Common myeloid progenitor, CD34-positive (primary cell): ENCODE results near the gene TMEM35B.
A peak's percentile ranks its signal among the peaks of the same experiment; 100 is the strongest.

Experiments used
- CTCF ChIA-PET: fragments of 350-600 bp; sonication (Branson Sonifier 250); formaldehyde crosslinking; loops from one replicate; lab custom pipeline; 2021; ENCODE audit warnings: antibody characterized with exemption; lab: Charles Lee
- POLR2A ChIA-PET: fragments of 350-600 bp; sonication (Branson Sonifier 250); formaldehyde crosslinking; loops from one replicate; lab custom pipeline; 2021; ENCODE audit warnings: antibody characterized with exemption; lab: Charles Lee
- DNase-seq, 3 donors: peaks; one replicate each; pipeline versions ENCODE4 v3.0.0 to v3.0.0-alpha.2; 2013
- H3K27ac ChIP-seq, 2 experiments: 1 replicate in 1 of 2; 2 replicates in 1 of 2; pipeline ENCODE4 v1.7.0; 2013; ENCODE audit warnings: inconsistent platforms in 2 of 2, low read length in 2 of 2, mild to moderate bottlenecking in 2 of 2, low read depth in 1 of 2, moderate library complexity in 1 of 2; ENCODE audit not compliant: severe bottlenecking in 2 of 2, insufficient read depth in 1 of 2, poor library complexity in 1 of 2
- H3K27me3 ChIP-seq, 5 experiments: replicated peaks in 2 of 5; 1 replicate in 3 of 5; 2 replicates in 2 of 5; pipeline versions ENCODE4 v1.6.1 to v1.7.0; 2013; ENCODE audit warnings: low read length in 4 of 5, mild to moderate bottlenecking in 2 of 5, moderate library complexity in 2 of 5, inconsistent platforms in 1 of 5; ENCODE audit not compliant: insufficient read depth in 5 of 5, control insufficient read depth in 4 of 5
- H3K36me3 ChIP-seq, 4 experiments: 1 replicate in 2 of 4; 2 replicates in 2 of 4; pipeline versions ENCODE4 v1.6.1 to v1.7.0; 2013; ENCODE audit warnings: low read length in 3 of 4, control low read depth in 1 of 4, mild to moderate bottlenecking in 1 of 4; ENCODE audit not compliant: control insufficient read depth in 4 of 4, insufficient read depth in 4 of 4
- H3K4me1 ChIP-seq, 4 experiments: 1 replicate in 3 of 4; 2 replicates in 1 of 4; pipeline versions ENCODE4 v1.6.1 to v1.7.1; 2013; ENCODE audit warnings: low read length in 3 of 4, mild to moderate bottlenecking in 3 of 4, control low read depth in 1 of 4, inconsistent platforms in 1 of 4, moderate library complexity in 1 of 4; ENCODE audit not compliant: control insufficient read depth in 4 of 4, insufficient read depth in 4 of 4; ENCODE audit errors: control extremely low read depth in 1 of 4
- H3K4me3 ChIP-seq, 7 experiments: 1 replicate in 4 of 7; 2 replicates in 3 of 7; pipeline versions ENCODE4 v1.5.1 to v1.7.0; 2013; ENCODE audit warnings: mild to moderate bottlenecking in 7 of 7, low read length in 6 of 7, moderate library complexity in 6 of 7, inconsistent platforms in 2 of 7, low read depth in 2 of 7, control low read depth in 1 of 7; ENCODE audit not compliant: insufficient read depth in 4 of 7, control insufficient read depth in 1 of 7; ENCODE audit errors: extremely low read depth in 1 of 7
- H3K9me3 ChIP-seq, 5 experiments: 1 replicate in 4 of 5; 2 replicates in 1 of 5; pipeline versions ENCODE4 v1.6.1 to v1.7.1; 2013; ENCODE audit warnings: low read length in 4 of 5, mild to moderate bottlenecking in 2 of 5, inconsistent platforms in 1 of 5, low read depth in 1 of 5, moderate library complexity in 1 of 5; ENCODE audit not compliant: control insufficient read depth in 4 of 5, insufficient read depth in 2 of 5; ENCODE audit errors: control extremely low read depth in 1 of 5
- WGBS: methylation state at CpG from one replicate; pipeline ENCODE4 v1.1.5; 2013; ENCODE audit not compliant: insufficient coverage; 5-methylcytosine and 5-hydroxymethylcytosine counted together

Gene TMEM35B

DNA sequence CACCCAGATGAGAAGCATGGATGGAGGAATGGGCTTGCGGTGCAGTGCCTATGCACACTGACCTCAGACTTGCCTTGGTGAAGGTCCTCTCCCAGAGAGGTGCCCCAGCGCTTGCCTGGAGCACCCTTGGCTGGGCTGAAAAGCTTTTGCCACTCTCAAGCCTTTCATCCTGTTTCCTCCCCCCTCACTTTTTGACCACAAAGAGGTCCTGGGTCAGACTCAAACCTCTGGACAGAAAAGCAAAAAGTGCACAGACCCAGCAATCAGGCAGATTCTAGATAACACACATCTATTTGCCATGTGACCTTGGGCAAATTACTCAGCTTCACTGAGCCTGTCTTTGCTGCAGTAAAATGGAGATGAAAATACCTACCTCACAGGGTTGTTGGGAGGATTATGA, 7.3 kb downstream of the TMEM35B start:
- Histone ChIP-seq H3K4me3 (no peak overlapping the region), H3K36me3 (peaks cover 2 to 26% (median 15%) of the 10 kb centered on the region in 4 experiments), H3K4me1 (no peaks in the 10 kb centered on the region), H3K27me3 (no peaks in the 10 kb centered on the region), H3K9me3 (no peaks in the 10 kb centered on the region), H3K27ac (no peak overlapping the region)
- DNase-seq = no peak
- POLR2A ChIA-PET = no interaction called here
- CTCF ChIA-PET = no interaction called here
- 100% methylated on average over 1 of the region's 2 CpGs for WGBS

DNA sequence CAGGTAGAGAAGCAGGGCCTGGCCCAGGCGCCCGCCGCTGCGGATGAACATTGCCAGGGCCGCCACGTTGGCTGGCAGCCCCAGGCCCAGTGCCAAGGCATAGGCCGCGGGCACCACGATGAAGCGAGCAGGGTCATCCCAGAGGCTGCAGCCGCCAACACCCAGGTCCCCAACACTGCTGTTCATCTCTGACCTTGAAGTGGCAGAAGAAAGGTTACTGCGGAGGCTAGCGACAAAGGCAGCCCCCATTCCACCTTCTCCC, 8.0 kb downstream of the TMEM35B start:
- ChIA-PET CTCF (no interaction called here), POLR2A (no interaction called here)
- H3K27ac ChIP-seq = no peak overlapping the region
- peaks cover 2 to 25% (median 14%) of the 10 kb centered on the region in 4 experiments for H3K36me3 ChIP-seq
- DNase-seq = no peak
- H3K4me3 ChIP-seq = no peak overlapping the region
- no peaks in the 10 kb centered on the region for H3K27me3 ChIP-seq
- WGBS = 99% methylated on average over 11 of the region's 13 CpGs
- no peaks in the 10 kb centered on the region for H3K9me3 ChIP-seq
- no peaks in the 10 kb centered on the region for H3K4me1 ChIP-seq

DNA sequence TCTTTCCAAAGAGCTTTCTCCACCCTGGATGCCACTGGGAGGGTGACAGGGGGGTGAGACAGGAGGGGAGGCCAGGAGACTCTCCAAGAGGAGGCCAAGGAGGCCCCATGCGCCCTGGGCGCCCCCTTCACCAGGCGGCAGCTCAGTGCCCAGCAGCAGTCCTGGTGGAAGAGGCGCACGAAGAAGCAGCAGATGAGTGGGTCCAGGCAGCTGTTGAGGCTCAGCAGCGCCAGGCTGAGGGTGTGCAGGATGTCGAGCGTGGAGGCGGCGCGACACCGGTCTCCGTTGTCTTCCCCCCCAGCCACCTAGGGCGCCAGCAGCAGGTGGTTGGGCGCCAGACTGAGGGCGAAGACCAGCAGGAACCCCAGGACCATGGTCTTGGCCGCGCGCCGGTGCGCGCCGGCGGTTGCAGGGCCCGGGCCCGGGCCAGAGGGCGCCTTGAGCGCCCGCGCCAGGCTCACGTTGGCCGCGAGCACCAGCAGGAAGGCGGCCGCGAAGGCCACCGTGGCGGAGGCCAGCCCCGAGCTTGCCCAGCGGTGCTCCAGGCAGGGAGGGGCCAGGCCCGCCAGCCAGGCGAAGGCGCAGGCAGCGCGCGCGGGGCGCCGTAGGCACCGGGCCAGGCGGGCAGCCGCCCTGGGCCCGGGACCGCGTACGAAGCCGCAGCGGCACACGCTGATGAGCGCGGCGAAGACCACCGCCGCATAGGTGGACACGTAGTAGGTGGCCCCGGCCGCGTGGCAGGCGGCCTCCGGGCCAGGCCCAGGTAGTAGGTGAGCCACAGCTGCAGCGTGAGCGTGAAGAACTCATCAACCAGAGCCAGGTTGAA, 8.6 kb downstream of the TMEM35B start:
- DNase-seq = no peak
- WGBS = 98% methylated on average over 58 of the region's 72 CpGs
- POLR2A ChIA-PET = no interaction called here
- H3K27me3 ChIP-seq = no peaks in the 10 kb centered on the region
- H3K27ac ChIP-seq = no peak overlapping the region
- H3K4me3 ChIP-seq = no peak overlapping the region
- H3K9me3 ChIP-seq = no peaks in the 10 kb centered on the region
- CTCF ChIA-PET = interaction anchor here (1.4 kb wide), 1 partner anchor 8 kb away, joined by 3 read pairs; no protein-coding TSS in a partner anchor
- H3K36me3 ChIP-seq = peaks cover 0 to 20% (median 11%) of the 10 kb centered on the region in 4 experiments
- no peaks in the 10 kb centered on the region for H3K4me1 ChIP-seq

DNA sequence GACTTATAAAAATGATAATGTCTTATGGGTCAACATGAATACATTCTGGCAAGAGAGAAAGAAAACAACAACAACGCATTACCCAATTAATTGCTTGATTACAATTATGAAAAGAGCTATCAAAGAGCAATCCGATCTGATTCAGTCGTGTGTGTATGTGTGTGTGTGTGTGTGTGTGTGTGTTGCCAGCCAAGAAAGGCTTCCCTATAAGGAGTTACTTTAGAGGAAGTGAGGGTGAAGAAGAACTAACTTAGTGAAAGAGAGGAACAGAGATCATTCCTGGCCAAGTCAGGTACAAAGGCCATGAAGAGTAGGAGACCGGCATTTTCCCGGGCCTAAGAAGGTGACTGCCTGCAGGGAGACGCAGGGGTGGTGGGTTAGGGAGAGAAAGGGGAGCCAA, 9.4 kb downstream of the TMEM35B start:
- Histone ChIP-seq H3K36me3 (peaks cover 0 to 15% (median 9%) of the 10 kb centered on the region in 4 experiments), H3K27ac (no peak overlapping the region), H3K9me3 (no peaks in the 10 kb centered on the region), H3K4me1 (no peaks in the 10 kb centered on the region), H3K4me3 (no peak overlapping the region), H3K27me3 (no peaks in the 10 kb centered on the region)
- POLR2A ChIA-PET = no interaction called here
- CTCF ChIA-PET = interaction anchor here (1.4 kb wide), 1 partner anchor 9 kb away, joined by 3 read pairs; no protein-coding TSS in a partner anchor
- WGBS = 100% methylated on average over 4 of the region's 6 CpGs
- DNase-seq = peak in 2 of 3 donors; percentile 10 to 20

DNA sequence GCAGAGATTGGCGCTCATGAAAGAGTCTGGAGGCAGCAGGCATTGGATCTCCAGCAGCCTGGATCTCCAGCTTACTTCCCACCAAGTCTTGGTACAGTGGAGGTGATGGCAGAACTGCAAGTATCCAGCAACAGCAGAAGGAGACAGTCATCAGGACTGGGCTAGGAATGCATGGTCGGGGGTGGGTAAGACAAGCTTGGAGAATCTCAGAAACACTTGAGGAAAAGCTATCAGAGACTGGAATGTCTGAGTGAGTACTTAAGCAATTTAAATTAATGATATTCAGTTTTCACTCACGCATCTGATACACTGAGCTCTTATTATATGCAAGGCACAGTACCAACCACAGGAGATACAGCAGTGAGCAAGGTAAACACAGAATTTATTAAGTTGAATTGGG, 9.8 kb downstream of the TMEM35B start:
- H3K36me3 ChIP-seq = peaks cover 0 to 13% (median 7%) of the 10 kb centered on the region in 4 experiments
- no peaks in the 10 kb centered on the region for H3K9me3 ChIP-seq
- 100% methylated on average over 1 of the region's 3 CpGs for WGBS
- DNase-seq = no peak
- ChIA-PET POLR2A (no interaction called here), CTCF (interaction anchor here (1.4 kb wide), 1 partner anchor 9 kb away, joined by 3 read pairs; no protein-coding TSS in a partner anchor)
- H3K4me1 ChIP-seq = no peaks in the 10 kb centered on the region
- H3K27me3 ChIP-seq = no peaks in the 10 kb centered on the region
- no peak overlapping the region for H3K27ac ChIP-seq
- no peak overlapping the region for H3K4me3 ChIP-seq

DNA sequence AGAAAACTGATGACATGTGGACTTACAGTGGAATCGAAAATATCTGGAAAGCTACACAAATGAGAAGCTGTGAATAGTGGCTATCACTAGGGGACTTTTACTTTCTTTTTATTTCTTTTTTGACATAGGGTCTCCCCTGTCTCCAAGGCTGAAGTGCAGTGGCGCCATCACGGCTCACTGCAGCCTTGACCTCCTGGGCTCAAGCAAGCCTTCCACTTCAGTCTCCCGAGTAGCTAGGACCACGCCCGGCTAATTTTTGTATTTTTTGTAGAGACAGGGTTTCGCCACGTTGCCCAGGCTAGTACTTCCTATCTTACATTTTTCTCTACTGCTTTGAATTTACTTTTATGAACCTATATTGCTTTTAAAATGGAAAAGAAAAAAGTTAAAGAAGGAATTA, 10.5 kb downstream of the TMEM35B start:
- DNase-seq = no peak
- Histone ChIP-seq H3K27me3 (peaks cover 0 to 2% (median 0%) of the 10 kb centered on the region in 5 experiments), H3K36me3 (peaks cover 0 to 13% (median 7%) of the 10 kb centered on the region in 4 experiments), H3K9me3 (no peaks in the 10 kb centered on the region), H3K4me3 (no peak overlapping the region), H3K4me1 (no peaks in the 10 kb centered on the region), H3K27ac (no peak overlapping the region)
- CTCF ChIA-PET = interaction anchor here (0.9 kb wide), 1 partner anchor 109 kb away, joined by 3 read pairs; no protein-coding TSS in a partner anchor
- POLR2A ChIA-PET = no interaction called here
- 100% methylated on average over 3 of the region's 8 CpGs for WGBS

DNA sequence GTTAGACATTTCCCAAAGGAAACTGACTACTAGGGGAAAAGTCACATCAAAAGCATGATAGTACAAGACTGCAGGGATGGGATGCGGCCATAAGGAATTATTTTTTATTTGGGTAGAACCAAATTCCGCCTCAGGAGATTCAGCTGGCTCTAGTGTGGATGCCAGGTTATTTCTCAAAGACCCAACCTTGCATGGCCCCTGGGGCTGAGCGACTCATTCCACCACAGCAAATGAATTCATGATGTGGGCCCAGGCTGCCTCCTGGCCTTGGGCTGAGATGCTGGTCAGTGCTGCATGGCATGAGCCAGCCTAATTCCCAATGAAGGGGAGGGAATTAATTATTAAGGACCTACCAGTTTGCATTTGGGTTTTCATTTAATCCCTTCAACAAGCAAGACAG, 11.8 kb downstream of the TMEM35B start:
- whole genome bisulfite sequencing = 94% methylated on average over 3 of the region's 3 CpGs
- Histone ChIP-seq H3K36me3 (peaks cover 0 to 13% (median 6%) of the 10 kb centered on the region in 4 experiments), H3K9me3 (peaks cover 0 to 6% (median 0%) of the 10 kb centered on the region in 5 experiments), H3K4me3 (no peak overlapping the region), H3K27ac (no peak overlapping the region), H3K4me1 (no peaks in the 10 kb centered on the region), H3K27me3 (peaks cover 0 to 2% (median 0%) of the 10 kb centered on the region in 5 experiments)
- POLR2A ChIA-PET = no interaction called here
- DNase-seq = no peak
- CTCF ChIA-PET = no interaction called here
